NT2/D1 (cell line): ENCODE measurements around the gene C1QTNF5.
A peak's percentile ranks its signal among the peaks of the same experiment; 100 is the strongest.

Experiments
- DNase-seq: peaks from one replicate; pipeline ENCODE4 v3.0.0-alpha.2; 2011; ENCODE audit warnings: low read depth, low spot score
- H3K27me3 ChIP-seq: 2 replicates; pipeline ENCODE4 v1.6.0; 2011; ENCODE audit warnings: mild to moderate bottlenecking; ENCODE audit not compliant: insufficient read length, insufficient read depth
- H3K36me3 ChIP-seq: 2 replicates; pipeline ENCODE4 v1.6.1; 2011; ENCODE audit warnings: mild to moderate bottlenecking, low read length, mixed read lengths; ENCODE audit not compliant: insufficient read depth, insufficient read length
- H3K4me1 ChIP-seq: 2 replicates; pipeline ENCODE4 v1.5.1; 2011; ENCODE audit not compliant: insufficient read depth, insufficient read length
- H3K4me3 ChIP-seq: 2 replicates; pipeline ENCODE4 v1.5.1; 2011; ENCODE audit warnings: low read depth; ENCODE audit not compliant: insufficient read length
- H3K9ac ChIP-seq: 2 replicates; pipeline ENCODE4 v1.6.0; 2011; ENCODE audit warnings: low read depth; ENCODE audit not compliant: insufficient read length
- H3K9me3 ChIP-seq: 2 replicates; pipeline ENCODE4 v1.5.1; 2011; ENCODE audit warnings: mild to moderate bottlenecking, low read length; ENCODE audit not compliant: insufficient read depth
- SUZ12 ChIP-seq: IDR thresholded peaks from 2 replicates; pipeline ENCODE4 v1.6.1; 2011; ENCODE audit not compliant: insufficient read length, insufficient read depth; ENCODE audit errors: extremely low read depth
- YY1 ChIP-seq: IDR thresholded peaks from 2 replicates; pipeline ENCODE4 v1.6.1; 2011; ENCODE audit not compliant: insufficient read length, insufficient read depth
- ZNF274 ChIP-seq: IDR thresholded peaks from 2 replicates; pipeline ENCODE4 v1.6.1; 2011; ENCODE audit warnings: mild to moderate bottlenecking, low read depth, low read length

The C1QTNF5 gene

GRCh38 chr11:119329320-119329719, 11.4 kb downstream of the C1QTNF5 start:
- no peak overlapping the region for H3K4me3 ChIP-seq
- H3K9me3 ChIP-seq, result no peaks in the 10 kb centered on the region
- H3K36me3 ChIP-seq, result no peaks in the 10 kb centered on the region
- TF ChIP-seq ZNF274, result no peak
- TF ChIP-seq SUZ12, result no peak
- TF ChIP-seq YY1, result no peak
- H3K9ac ChIP-seq, result no peak overlapping the region
- H3K4me1 ChIP-seq, result peaks cover 2% of the 10 kb centered on the region
- no peaks in the 10 kb centered on the region for H3K27me3 ChIP-seq
- no peak for DNase-seq

- Histone ChIP-seq H3K9me3 (no peaks in the 10 kb centered on the region), H3K4me1 (peaks cover 6% of the 10 kb centered on the region), H3K36me3 (no peaks in the 10 kb centered on the region), H3K27me3 (no peaks in the 10 kb centered on the region), H3K9ac (no peak overlapping the region), H3K4me3 (no peak overlapping the region)
- TF ChIP-seq SUZ12, result no peak
- TF ChIP-seq YY1, result no peak
- no peak for TF ChIP-seq ZNF274
- no peak for DNase-seq
These were observed 16.5 kb downstream of the C1QTNF5 start for GRCh38 chr11:119324189-119324588.

GRCh38 chr11:119323532-119324033, 17.1 kb downstream of the C1QTNF5 start:
- H3K36me3 ChIP-seq, result no peaks in the 10 kb centered on the region
- no peak overlapping the region for H3K4me3 ChIP-seq
- TF ChIP-seq SUZ12 (no peak), YY1 (no peak), ZNF274 (no peak)
- DNase-seq, result peak; percentile 71
- H3K9ac ChIP-seq, result no peak overlapping the region
- H3K27me3 ChIP-seq, result no peaks in the 10 kb centered on the region
- no peaks in the 10 kb centered on the region for H3K9me3 ChIP-seq
- peaks cover 6% of the 10 kb centered on the region for H3K4me1 ChIP-seq

GRCh38 chr11:119322921-119323531, 17.7 kb downstream of the C1QTNF5 start:
- peaks cover 6% of the 10 kb centered on the region for H3K4me1 ChIP-seq
- H3K9me3 ChIP-seq, result no peaks in the 10 kb centered on the region
- H3K9ac ChIP-seq, result no peak overlapping the region
- TF ChIP-seq YY1 (no peak), ZNF274 (no peak), SUZ12 (no peak)
- DNase-seq, result no peak
- no peak overlapping the region for H3K4me3 ChIP-seq
- H3K36me3 ChIP-seq, result no peaks in the 10 kb centered on the region
- H3K27me3 ChIP-seq, result no peaks in the 10 kb centered on the region

GRCh38 chr11:119322360-119322739, 18.3 kb downstream of the C1QTNF5 start:
- Histone ChIP-seq H3K9me3 (no peaks in the 10 kb centered on the region), H3K36me3 (no peaks in the 10 kb centered on the region), H3K9ac (peak overlapping the region; percentile 75), H3K4me1 (peaks cover 12% of the 10 kb centered on the region), H3K27me3 (no peaks in the 10 kb centered on the region), H3K4me3 (no peak overlapping the region)
- TF ChIP-seq YY1 (no peak), SUZ12 (no peak), ZNF274 (no peak)
- DNase-seq, result no peak

- DNase-seq, result no peak
- peaks cover 8% of the 10 kb centered on the region for H3K27me3 ChIP-seq
- peak overlapping the region; percentile 75 for H3K9ac ChIP-seq
- H3K4me3 ChIP-seq, result peak overlapping the region; percentile 39
- TF ChIP-seq SUZ12 (no peak), ZNF274 (no peak), YY1 (no peak)
- H3K9me3 ChIP-seq, result no peaks in the 10 kb centered on the region
- peaks cover 15% of the 10 kb centered on the region for H3K4me1 ChIP-seq
- no peaks in the 10 kb centered on the region for H3K36me3 ChIP-seq
These were observed 19.7 kb downstream of the C1QTNF5 start for GRCh38 chr11:119320776-119321524.

GRCh38 chr11:119320240-119320775, 20.4 kb downstream of the C1QTNF5 start:
- peaks cover 18% of the 10 kb centered on the region for H3K4me1 ChIP-seq
- no peaks in the 10 kb centered on the region for H3K36me3 ChIP-seq
- peak overlapping the region; percentile 75 for H3K9ac ChIP-seq
- peaks cover 14% of the 10 kb centered on the region for H3K27me3 ChIP-seq
- no peak for DNase-seq
- no peak for TF ChIP-seq YY1
- no peak for TF ChIP-seq SUZ12
- no peak for TF ChIP-seq ZNF274
- peak overlapping the region; percentile 39 for H3K4me3 ChIP-seq
- no peaks in the 10 kb centered on the region for H3K9me3 ChIP-seq
